ENCODE measurements around the gene CTTN.

GRCh38 chr11:70402016-70402415, 3.7 kb downstream of the CTTN start:
- TF ChIP-seq, protein P1, sequence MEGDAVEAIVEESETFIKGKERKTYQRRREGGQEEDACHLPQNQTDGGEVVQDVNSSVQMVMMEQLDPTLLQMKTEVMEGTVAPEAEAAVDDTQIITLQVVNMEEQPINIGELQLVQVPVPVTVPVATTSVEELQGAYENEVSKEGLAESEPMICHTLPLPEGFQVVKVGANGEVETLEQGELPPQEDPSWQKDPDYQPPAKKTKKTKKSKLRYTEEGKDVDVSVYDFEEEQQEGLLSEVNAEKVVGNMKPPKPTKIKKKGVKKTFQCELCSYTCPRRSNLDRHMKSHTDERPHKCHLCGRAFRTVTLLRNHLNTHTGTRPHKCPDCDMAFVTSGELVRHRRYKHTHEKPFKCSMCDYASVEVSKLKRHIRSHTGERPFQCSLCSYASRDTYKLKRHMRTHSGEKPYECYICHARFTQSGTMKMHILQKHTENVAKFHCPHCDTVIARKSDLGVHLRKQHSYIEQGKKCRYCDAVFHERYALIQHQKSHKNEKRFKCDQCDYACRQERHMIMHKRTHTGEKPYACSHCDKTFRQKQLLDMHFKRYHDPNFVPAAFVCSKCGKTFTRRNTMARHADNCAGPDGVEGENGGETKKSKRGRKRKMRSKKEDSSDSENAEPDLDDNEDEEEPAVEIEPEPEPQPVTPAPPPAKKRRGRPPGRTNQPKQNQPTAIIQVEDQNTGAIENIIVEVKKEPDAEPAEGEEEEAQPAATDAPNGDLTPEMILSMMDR (IDR thresholded peaks at IDR 0.05): no peak
- TF ChIP-seq POLR2A (IDR thresholded peaks at IDR 0.05): no peak

Data from suprapubic skin (tissue), 3 donors.